HEK293T (cell line): ENCODE data around the gene ZNF594.
"Not testable (repeated sequence)": the region's sequence is repeated elsewhere in the genome, so short reads cannot be mapped to it uniquely, and the experiment has no call there.

Experiments used
- ARNT ChIP-seq: fragments of 450-650 bp; IDR thresholded peaks from 2 replicates; pipeline ENCODE4 v1.6.1; 2017; ENCODE audit warnings: mild to moderate bottlenecking
- BHLHE40 ChIP-seq: fragments of 450-650 bp; IDR thresholded peaks from 2 replicates; pipeline ENCODE4 v1.6.1; 2016; ENCODE audit warnings: mild to moderate bottlenecking, moderate library complexity, borderline replicate concordance
- ELF4 ChIP-seq: fragments of 450-650 bp; IDR thresholded peaks from 2 replicates; pipeline ENCODE4 v1.6.1; 2017; ENCODE audit warnings: antibody characterized with exemption
- FOXA1 ChIP-seq: fragments of 450-650 bp; IDR thresholded peaks from 2 replicates; pipeline ENCODE4 v1.6.1; 2016; ENCODE audit warnings: mild to moderate bottlenecking
- FOXK2 ChIP-seq: fragments of 450-650 bp; IDR thresholded peaks from 2 replicates; pipeline ENCODE4 v1.6.1; 2016; ENCODE audit warnings: mild to moderate bottlenecking
- FOXM1 ChIP-seq: fragments of 450-650 bp; IDR thresholded peaks from 2 replicates; pipeline ENCODE4 v1.6.1; 2017; ENCODE audit warnings: mild to moderate bottlenecking, borderline replicate concordance
- LEF1 ChIP-seq: fragments of 450-650 bp; IDR thresholded peaks from 2 replicates; pipeline ENCODE4 v1.6.1; 2017; ENCODE audit warnings: mild to moderate bottlenecking, borderline replicate concordance
- NFRKB ChIP-seq: fragments of 450-650 bp; IDR thresholded peaks from 2 replicates; pipeline ENCODE4 v1.6.1; 2016; ENCODE audit warnings: mild to moderate bottlenecking, moderate library complexity
- PKNOX1 ChIP-seq: fragments of 450-650 bp; IDR thresholded peaks from 2 replicates; pipeline ENCODE4 v1.6.1; 2016
- SP1 ChIP-seq: fragments of 450-650 bp; IDR thresholded peaks from 2 replicates; pipeline ENCODE4 v1.6.1; 2017
- TARDBP ChIP-seq: fragments of 450-650 bp; IDR thresholded peaks from 2 replicates; pipeline ENCODE4 v1.6.1; 2016

GRCh38 chr17:5142877-5143276 is 48.8 kb downstream of the ZNF594 start:
- TF ChIP-seq BHLHE40, TARDBP, ELF4, ARNT, FOXK2, NFRKB, FOXM1, FOXA1, SP1, PKNOX1, LEF1: not testable (repeated sequence)
